EH (cell line): ENCODE measurements around the gene PLPPR5.
"Not testable (repeated sequence)": the region's sequence is repeated elsewhere in the genome, so short reads cannot be mapped to it uniquely, and the experiment has no call there.

Experiments used
- DNase-seq: peaks from one replicate; pipeline ENCODE4 v3.0.0-alpha.2; 2015; ENCODE audit warnings: low read depth

Gene PLPPR5

DNA sequence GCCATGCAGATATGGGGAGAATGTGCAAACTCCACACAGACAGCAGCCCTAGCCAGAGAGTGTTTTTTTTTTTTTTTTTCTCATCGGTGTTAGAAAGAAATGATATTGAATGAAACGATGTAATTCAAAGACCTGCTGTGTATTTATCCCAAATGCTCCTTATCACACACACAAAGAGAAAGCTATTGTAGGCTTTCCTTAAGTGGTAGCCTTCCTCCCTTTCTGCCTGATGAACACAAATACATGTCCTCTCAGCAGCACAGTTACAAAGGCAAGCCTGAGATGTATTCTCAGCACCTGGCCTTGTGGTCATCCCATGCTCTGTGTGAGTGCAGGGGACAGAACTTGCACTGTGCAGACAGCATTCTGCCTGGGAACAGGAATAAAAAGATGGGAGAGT lies 93.8 kb downstream of the PLPPR5 start:
- DNase-seq = no peak

DNA sequence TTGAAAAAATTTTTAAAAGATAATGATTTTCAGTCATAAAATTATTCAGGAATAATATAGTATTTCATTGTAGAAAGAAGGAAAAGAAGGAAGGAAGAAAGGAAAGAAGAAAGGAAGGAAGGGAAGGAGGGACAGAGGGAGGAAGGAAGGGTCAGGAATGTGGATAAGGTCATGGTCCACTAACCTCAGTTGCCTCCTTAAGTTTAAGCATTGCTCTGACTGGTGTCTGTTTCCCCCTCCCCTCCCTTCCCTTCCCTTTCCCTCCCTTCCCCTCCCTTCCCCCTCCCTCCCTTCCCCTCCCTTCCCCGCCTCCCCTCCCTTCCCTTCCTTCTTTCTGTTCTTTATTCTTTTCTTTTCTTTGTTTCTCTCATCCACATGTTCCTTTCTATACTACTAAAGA lies 95.7 kb downstream of the PLPPR5 start:
- DNase-seq = no peak

DNA sequence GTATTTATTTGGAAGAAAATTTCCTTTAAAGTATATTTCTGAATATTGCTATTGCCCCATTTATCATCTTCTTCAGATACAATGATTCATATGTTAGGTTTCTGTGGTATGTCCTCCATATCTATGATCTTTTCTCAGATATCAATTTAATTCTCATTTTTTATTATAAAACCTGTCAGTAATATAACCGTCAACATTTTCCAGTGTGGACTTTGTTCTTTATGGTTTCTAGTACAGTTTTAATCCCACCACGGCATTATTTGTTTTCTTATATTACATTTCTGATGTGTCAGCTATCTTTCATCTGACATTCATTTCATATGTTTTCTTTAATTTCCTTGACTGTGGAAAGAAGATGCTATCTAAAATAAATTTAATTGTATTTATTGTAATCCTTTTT lies 97.9 kb downstream of the PLPPR5 start:
- DNase-seq = no peak

DNA sequence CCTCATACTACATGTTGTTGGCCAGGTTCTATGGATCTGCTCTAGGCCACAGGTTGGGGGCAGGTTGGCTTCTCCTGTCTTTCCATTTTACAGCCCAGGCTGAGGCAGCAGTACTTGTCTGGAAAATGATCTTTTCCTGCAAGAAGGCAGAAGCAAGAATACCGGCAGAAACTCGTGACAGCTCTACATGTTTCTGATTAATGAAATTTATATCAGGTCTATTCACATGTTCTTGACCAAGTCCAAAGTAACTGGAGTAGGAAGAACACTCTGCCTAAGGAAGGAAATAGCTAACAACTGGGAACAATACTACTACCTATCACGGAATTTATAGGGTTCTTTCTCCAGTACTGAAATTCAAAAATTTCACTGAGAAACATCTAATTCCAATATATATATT lies 98.3 kb downstream of the PLPPR5 start:
- DNase-seq = no peak

DNA sequence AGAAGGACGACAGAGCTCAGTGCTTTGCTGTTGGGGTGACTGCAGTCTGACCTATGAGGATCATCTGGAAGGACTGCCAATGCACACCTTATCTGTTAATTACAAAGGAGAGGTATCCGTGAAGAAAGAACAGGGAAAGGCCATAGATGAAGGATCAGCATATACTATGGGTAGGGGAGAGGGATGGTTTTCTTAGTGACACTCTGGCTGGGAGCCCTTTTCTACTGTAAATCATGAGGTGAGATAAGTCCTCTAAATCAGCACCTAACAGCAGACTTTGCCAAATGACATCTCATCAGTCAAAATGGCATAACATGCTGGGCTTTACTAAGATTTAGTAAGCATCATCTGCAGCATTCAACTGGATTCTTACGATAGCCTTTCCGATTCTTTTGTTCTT lies 100.0 kb downstream of the PLPPR5 start:
- no peak for DNase-seq

DNA sequence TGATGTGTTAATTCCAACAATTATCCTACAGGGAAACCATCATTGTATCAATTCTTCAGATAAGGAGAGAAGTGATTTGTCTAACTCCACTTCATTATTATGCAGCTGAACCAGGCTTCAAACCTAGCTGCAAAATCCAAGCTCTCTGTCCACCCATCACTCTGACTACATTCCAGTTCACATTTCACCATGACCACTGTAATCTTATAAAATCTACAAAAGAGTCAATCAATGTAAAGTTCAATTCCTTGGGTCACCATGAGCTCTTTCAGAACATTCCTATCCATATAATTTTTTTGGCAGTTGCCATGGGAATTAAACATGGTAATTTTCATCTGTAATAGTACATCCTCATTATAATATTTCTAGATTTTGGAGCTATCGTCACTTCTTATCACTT lies 100.9 kb downstream of the PLPPR5 start:
- DNase-seq = peak; percentile 4

DNA sequence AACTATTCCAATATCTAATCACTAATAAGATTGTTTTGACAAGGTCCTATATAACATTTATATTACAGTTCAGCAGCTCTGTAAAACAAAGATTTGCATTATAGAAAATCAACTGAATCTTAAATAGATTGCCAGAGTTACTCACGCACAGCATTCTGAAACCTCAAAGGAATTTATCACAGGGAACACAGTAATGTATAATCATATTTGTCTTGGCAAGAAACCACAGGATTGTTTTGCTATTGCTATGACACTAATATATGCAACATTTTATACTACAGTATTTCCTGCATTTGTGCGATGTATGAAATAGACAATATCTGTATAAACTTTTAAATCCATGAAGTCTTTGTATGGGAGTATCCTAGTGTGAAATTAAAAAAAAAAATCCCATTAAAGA lies 101.4 kb downstream of the PLPPR5 start:
- DNase-seq = peak; percentile 69

DNA sequence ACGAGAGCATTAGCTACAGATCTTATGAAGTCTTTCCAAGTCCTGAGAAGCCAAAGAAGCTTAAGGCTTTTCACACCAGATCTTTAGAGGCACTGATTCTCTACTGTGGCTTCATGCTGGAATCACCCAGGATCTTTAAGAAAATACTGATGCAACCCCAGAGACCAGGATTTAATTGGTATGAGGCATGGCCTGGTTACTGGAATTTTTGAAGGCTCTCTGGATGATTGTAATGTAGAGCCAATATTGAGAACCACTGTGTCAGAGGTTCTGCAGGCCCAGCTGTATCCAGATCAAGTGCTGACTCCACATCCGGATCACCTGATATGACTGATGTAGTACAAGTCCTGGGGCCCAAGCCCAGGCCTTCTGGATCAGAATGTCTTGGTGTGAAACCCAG lies 105.7 kb downstream of the PLPPR5 start:
- peak; percentile 20 for DNase-seq

DNA sequence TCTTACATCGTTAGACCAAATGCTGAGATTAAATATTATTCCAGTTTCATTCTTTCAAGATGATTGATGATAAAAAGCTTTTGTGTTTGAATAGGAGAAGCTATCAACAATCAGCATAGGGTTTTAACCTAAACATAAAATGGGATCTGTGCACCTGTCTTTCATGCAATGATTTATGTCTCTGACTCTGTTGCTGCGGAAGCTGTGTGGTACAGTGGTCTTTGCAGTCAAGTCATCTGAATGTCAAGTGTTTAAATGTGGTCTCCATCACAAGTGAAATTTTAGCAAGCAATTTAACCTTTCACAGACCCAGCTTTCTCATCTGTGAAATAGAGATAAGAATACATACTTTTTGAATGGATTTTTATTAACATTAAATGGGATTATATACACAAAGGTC lies 107.2 kb downstream of the PLPPR5 start:
- no peak for DNase-seq

DNA sequence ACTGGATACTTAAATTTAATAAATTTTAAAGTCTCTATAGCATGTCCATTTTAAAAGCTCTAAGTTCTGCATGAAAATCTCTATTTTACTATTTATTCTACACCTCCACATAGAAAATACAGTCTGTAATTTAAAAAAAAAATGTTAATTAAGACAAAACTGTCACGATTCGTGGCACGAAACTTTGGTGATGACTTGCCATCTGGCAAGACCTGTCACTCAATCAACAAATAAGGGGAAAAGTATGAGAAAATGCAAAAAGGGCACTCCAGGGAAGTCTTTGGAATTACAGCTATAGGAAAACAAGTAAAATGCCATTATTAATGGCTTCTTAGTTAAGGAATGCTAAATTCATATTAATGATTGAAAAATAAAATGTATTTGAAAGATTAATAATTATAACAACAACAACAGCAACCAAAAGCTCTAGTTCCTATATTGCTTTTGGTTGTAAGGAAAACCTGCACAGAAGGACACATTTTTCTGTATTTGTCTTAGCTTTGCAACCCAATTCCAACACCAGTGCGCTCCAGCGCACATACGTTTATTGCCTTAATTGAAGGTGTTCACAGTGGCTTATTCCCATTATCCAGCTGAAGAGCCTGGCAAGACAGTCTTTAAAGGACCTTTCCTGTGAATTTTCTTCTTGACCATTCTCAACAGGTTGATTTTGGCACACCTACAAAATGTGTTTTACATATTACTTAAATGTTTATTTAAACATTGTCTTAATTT lies 107.8 kb downstream of the PLPPR5 start:
- DNase-seq = no peak

DNA sequence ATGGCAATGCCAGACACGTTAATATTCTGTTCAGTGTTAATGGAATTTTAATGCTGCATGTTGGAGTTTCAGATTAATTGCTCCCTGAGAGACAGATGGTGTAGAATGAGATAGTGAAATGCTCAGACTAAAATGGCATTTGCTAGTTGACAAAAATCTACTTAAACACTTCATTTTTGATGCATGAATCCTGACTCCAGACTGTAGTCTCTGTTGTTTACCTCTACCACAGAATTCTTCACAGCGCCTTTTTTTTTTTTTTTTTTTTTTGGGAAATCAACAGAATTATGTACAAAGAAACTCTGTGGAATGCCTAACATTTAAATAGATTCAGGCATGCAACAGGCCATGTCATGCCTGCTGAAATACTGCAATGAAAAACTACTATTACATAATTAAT lies 111.3 kb downstream of the PLPPR5 start:
- DNase-seq = no peak

DNA sequence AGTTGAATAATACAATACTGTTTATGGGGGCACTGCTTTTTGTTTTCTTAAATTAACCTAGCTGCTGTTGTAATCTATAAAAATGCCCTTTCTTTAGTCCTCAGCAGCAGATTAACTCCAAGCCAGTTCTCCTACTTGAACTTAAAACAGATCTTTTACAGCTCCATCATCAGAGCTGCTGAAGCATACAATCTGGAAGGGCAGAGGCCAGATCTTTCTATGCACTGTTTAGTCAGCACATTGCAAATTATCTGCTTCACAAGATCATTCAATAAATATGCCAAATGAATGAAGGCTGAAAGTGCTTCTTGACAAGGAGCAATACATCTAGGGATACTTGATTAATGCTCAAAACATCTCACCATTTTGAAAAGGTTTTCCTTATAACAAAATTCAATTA lies 115.8 kb downstream of the PLPPR5 start:
- DNase-seq = no peak

DNA sequence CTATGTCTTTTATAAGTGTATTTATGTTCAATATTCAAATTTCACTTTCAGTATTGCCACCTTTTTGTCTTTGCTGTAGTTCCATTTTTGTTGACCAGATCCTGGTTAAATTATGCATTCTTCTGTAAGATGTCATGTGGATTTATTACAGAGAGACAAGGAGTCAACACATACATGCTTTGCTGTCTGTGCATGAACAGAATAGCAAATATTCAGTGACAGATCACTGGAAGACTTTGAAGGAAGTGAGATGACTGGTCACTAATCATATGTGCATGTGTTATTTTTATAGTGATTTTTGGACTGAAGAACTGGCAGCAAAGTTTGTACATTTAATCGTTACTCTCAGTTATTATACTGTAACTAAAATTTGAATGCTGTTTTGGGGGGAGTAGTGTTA lies 117.2 kb downstream of the PLPPR5 start:
- DNase-seq = no peak

DNA sequence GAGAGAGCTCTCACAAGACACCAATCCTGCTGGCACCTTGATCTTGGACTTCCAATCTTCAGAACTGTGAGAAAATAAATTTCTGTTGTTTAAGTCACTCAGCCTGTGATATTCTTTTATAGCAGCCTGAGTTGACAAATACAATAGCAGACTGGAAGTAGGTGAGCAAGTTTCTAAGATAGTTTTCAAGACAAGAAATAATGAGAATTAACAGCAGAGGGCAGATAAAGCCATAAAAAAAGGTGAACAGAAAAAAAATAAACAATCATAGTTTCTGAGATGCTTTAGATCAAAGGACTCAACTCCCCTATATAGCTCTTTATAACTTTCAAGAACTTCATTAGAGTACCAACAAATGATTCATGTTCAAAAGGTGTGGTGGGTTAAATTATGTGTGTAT lies 119.8 kb downstream of the PLPPR5 start:
- DNase-seq = no peak

DNA sequence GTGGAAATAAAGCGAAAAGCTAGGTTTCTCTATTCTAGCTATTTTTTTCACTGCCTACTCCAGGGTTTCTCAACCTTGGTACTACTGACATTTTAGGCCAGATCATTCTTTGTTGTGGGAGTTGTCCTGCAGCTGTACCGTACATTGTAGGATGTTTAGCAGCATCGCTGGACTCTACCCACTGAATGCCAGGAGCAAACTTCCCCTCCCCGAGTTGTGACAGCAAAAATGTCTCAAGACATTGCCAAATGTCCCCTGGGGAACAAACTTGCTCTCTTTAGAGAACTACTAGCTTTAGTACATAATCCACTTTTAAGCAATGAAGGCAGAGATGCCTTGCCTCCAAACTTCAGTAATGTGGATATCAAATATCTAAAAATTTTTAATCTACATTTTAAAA lies 122.8 kb downstream of the PLPPR5 start:
- no peak for DNase-seq

DNA sequence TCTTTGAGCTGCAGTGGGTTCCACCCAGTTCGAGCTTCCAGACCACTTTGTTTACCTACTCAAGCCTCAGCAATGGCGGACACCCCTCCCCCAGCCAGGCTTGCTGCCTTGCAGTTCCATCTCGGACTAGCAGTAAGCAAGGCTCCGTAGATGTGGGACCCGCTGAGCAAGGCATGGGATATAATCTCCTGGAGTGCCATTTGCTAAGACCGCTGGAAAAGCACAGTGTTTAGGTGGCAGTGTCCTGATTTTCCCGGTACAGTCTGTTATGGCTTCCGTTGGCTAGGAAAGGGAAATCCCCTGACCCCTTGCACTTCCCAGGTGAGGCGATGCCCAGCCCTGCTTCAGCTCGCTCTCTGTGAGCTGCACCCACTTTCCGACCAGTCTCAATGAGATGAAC lies 123.4 kb downstream of the PLPPR5 start:
- DNase-seq = not testable (repeated sequence)

DNA sequence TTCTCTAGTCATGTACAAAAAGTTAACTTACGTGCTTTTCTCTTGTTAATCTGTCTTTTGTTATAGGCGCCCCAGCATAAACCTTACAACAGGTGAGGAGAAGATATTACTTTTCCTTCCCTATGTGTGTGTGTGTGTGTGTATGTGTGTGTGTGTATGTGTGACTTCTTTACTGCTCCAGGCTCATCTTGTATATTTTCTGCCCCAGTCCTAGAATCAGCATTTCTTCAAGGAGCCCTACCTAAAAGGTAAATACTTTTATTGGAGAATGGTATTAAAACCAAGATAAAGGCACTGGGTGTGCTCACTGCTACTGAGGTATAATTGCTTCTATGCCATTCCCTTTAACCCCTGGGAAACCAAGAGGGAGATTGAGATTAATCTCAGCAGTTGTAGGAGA lies 129.8 kb downstream of the PLPPR5 start:
- DNase-seq = no peak

DNA sequence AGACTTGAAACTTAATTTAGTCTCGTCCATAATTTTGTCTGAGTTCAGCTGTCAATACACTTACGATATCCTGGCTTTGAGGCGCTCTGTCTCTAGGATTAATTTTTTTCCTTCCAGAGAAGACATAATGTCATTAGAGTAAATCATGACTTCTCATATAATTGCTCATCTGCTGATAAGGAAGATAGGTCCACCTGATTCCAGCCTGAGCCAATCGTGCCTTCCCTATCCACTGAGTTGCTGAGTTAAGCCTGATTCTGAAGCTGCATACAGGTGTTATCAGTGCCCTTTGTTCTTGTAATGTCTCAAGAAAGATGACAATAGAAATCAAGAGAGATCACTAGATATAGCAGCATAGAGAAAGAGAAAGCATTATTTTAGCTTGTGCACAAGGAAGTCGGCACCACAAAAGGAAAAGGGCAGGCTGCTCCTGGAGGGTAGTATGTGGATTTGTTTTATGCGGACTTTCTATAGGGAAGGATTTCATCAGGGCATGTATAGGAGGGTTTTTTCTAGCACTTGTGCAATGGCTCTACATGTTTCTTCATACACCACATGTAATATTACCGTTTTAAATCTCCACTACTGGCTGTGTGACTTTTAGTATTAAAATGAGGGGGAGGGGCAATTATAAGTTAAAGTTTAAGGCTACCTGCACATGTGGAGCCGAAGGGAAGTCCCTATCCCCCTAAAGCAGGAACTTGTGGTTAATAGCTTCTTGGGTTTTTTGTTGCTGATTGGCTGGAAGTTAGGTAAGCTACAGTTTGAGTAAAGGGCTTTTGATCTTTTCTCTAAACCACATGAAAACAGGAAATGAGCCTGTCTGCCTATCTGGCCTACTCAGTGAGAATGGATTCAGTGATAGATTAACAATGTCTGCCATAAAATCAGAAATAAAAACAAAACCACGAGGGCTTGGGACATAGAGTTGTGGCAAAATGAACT lies 133.4 kb downstream of the PLPPR5 start:
- DNase-seq = no peak

DNA sequence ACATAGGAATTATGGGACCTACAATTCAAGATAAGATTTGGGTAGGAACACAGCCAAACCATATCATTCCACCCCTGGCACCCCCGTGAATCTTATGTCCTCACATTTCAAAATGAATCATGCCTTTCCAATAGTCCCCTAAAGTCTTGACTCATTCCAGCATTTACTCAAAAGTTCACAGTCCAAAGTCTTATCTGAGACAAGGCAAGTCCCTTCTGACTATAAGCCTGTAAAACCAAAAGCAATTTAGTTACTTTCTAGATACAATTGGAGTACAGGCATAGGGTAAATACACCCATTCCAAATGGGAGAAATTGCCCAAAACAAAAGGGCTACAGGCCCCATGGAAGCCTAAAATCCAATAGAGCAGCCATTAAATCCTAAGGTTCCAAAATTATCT lies 138.9 kb downstream of the PLPPR5 start:
- no peak for DNase-seq

DNA sequence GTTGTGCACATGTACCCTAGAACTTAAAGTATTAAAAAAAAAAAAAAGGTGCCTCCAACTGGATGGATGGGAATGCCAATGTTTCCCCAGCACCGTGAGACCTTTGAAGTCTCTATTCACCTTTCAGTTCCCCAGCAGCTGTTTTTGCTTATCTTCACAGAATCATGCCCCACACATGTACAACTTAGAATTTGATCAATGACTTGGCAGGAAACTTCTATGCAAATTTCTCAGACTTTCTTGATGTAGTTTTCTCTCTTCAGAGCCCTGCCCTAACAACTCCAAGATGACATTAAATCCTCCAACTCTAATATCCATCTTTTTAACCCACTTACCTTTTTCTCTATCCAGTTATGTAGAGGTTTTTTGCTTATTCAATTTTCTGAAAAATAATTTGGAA lies 144.3 kb downstream of the PLPPR5 start:
- DNase-seq = no peak

DNA sequence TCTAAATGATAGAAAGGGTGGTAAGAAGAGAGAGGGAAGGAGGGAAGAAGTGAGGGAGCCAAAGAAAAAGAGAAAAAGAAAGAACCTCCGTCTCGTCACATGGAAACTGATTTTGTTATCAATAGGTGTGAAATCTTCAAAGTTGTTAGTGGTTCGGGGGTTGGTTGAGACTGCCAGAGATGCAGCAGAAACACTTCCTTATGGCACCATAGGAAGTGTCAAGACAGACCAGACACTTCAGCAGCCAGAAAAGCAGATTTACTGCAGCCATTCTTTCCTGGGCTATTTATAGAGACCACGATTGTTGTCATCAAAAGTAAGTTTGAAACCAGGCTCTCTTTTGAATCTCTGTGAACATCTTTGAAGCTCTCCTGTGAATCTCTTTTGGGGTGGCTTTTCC lies 150.5 kb downstream of the PLPPR5 start:
- no peak for DNase-seq

DNA sequence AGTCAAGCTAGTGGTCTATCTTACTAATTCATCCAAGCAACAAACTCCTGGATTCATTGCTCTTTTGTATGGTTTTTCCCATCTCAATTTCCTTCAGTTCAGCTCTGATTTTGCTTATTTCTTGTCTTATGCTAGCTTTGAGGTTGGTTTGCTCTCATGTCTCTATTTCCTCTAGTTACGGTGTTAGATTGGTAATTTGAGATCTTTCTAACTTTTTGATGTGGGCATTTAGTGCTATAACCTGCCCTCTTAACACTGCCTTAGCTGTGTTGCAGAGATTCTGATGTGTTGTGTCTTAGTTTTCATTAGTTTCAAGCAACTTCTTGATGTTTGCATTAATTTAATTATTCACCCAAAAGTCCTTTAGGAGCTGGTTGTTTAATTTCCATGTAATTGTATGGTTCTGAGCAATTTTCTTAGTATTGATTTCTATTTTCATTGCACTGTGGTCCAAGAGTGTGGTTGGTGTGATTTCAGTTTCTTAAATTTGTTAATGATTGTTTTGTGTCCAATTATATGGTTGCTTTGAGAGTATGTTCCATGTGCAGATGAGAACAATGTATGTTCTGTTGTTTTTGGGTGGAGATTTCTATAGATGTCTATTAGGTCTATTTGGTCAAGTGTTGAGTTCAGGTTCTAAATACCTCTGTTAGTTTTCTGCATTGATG lies 154.6 kb downstream of the PLPPR5 start:
- no peak for DNase-seq

DNA sequence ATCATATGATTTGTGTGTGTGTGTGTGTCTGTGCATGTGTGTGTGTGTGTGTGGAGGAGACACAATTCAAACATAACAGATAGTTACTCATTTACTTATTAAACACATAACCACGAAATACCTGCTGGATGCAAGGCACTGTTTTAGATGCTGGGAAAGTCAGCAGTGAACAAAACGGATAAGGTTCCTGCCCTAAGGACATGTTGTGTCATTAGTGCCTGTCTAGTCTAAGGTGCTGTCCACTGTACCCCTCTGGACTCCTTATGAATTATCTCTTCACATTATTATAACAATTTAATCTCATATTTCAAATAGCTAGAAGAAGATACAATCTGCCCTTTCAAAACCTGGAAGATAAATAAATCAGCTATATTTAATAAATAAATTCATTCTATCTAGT lies 162.4 kb downstream of the PLPPR5 start:
- DNase-seq = no peak
